ENCODE measurements around the gene WBP1L. TPM values are rescaled to one million over a fixed set of nuclear protein-coding genes. Genes with fewer than 3 reads are reported as not detected.

Gene WBP1L
- total and polyA plus RNA-seq, 2 of the 13 experiments (the other 11 are each of a cell fraction or from before 2014, with no cell fraction given), result 8.3 to 12.3 TPM

DNA sequence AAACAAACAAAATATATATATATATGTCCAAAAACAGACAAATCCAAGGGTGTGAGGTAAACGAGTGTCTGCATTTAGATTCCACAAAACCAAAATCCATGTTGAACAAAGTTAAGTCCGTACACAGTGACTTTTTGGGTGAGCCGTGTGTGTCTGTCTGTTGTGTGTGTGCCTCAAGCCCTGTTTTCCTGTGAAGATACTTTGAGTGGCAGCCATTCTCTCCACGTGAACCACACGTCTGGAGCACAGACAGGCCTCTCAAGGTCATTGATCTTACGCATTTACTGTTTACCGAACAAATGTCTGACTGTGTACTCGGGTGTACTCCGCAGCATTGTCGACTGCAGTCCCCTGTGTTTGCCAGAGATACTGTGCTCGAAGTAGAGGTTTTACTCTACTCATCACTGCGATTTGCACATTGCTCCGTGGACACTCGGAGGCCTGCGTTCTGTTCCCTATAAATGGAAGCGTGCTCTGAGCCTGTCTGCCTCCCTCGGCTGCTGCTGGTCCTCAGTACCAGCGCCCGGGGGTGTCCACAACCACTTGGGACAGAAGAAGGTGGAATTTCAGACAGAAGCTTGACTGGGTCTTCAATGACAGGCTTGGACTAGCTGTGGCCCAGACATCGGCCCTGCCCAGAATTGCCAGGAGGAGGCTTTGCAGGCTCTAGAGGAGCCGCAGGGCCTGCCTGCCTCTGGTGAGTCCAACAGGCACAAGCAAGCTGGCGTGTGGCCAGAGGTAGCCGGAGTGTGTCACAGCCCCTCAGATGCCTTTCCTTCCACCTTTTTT is 71.3 kb downstream of the WBP1L start (continued):
- TF ChIP-seq ZNF430 (CRISPR knock-in tag; IDR thresholded peaks at IDR 0.05) (0 out of 2 replicates have a peak, but pooled peaks have one; percentile 69), ZBTB20 (CRISPR knock-in tag; IDR thresholded peaks at IDR 0.05; ENCODE audit: borderline replicate concordance, low read depth) (0 out of 2 replicates have a peak, but pooled peaks have one; percentile 49), NR2C2 (CRISPR knock-in tag; IDR thresholded peaks at IDR 0.05; ENCODE audit: borderline replicate concordance) (peak; percentile 34; the same call in 1 of the 2 replicates), SNAPC2 (CRISPR knock-in tag; IDR thresholded peaks at IDR 0.05) (no peak), FOXA3 (CRISPR knock-in tag; IDR thresholded peaks at IDR 0.05) (peak; percentile 94), ZNF644 (CRISPR knock-in tag; IDR thresholded peaks at IDR 0.05; ENCODE audit: low read depth) (no peak), ZC3H4 (CRISPR knock-in tag; IDR thresholded peaks at IDR 0.05; ENCODE audit: borderline replicate concordance) (no peak), CREB1 (IDR thresholded peaks at IDR 0.05) (no peak), CREB1 (CRISPR knock-in tag; IDR thresholded peaks at IDR 0.05) (peak; percentile 68; the same call in 1 of the 2 replicates), MXD4 (CRISPR knock-in tag; IDR thresholded peaks at IDR 0.05) (peak; percentile 40; the same call in 1 of the 2 replicates), ZNF558 (CRISPR knock-in tag; IDR thresholded peaks at IDR 0.05; ENCODE audit: borderline replicate concordance) (peak; percentile 59; the same call in 1 of the 2 replicates), ARNTL (CRISPR knock-in tag; IDR thresholded peaks at IDR 0.05) (peak; percentile 94), SAP130 (CRISPR knock-in tag; IDR thresholded peaks at IDR 0.05; ENCODE audit: low read depth) (peak; percentile 84), ZNF605 (CRISPR knock-in tag; IDR thresholded peaks at IDR 0.05) (0 out of 2 replicates have a peak, but pooled peaks have one; percentile 38), HNF4G (IDR thresholded peaks at IDR 0.05; ENCODE audit: borderline replicate concordance, low read depth, low read length) (0 out of 2 replicates have a peak, but pooled peaks have one; percentile 33), HNF4G (CRISPR knock-in tag; IDR thresholded peaks at IDR 0.05; ENCODE audit: borderline replicate concordance, low read depth) (no peak), RFX1 (IDR thresholded peaks at IDR 0.05) (no peak), ZMYM4 (CRISPR knock-in tag; IDR thresholded peaks at IDR 0.05) (peak; percentile 65), CENPT (CRISPR knock-in tag; IDR thresholded peaks at IDR 0.05; ENCODE audit: low read depth) (no peak), ZSCAN25 (CRISPR knock-in tag; IDR thresholded peaks at IDR 0.05) (peak; percentile 62; the same call in 1 of the 2 replicates), FOXO1 (CRISPR knock-in tag; IDR thresholded peaks at IDR 0.05) (peak; percentile 85), SMC3 (IDR thresholded peaks at IDR 0.05; ENCODE audit: low read length) (0 out of 2 replicates have a peak, but pooled peaks have one; percentile 3), ZNF446 (CRISPR knock-in tag; IDR thresholded peaks at IDR 0.05) (no peak), ZNF205 (CRISPR knock-in tag; IDR thresholded peaks at IDR 0.05) (0 out of 2 replicates have a peak, but pooled peaks have one; percentile 40), ZNF24 (IDR thresholded peaks at IDR 0.05) (peak; percentile 6; the same call in 1 of the 2 replicates)
- TF ChIP-seq, protein P1, sequence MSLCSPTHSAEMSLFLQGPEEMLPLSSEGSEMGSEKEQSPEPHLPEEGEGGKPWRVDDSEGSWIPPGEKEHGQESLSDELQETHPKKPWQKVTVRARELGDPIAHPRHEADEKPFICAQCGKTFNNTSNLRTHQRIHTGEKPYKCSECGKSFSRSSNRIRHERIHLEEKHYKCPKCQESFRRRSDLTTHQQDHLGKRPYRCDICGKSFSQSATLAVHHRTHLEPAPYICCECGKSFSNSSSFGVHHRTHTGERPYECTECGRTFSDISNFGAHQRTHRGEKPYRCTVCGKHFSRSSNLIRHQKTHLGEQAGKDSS (CRISPR knock-in tag; IDR thresholded peaks at IDR 0.05; ENCODE audit: borderline replicate concordance, low read depth), result no peak
- TF ChIP-seq, protein P2, sequence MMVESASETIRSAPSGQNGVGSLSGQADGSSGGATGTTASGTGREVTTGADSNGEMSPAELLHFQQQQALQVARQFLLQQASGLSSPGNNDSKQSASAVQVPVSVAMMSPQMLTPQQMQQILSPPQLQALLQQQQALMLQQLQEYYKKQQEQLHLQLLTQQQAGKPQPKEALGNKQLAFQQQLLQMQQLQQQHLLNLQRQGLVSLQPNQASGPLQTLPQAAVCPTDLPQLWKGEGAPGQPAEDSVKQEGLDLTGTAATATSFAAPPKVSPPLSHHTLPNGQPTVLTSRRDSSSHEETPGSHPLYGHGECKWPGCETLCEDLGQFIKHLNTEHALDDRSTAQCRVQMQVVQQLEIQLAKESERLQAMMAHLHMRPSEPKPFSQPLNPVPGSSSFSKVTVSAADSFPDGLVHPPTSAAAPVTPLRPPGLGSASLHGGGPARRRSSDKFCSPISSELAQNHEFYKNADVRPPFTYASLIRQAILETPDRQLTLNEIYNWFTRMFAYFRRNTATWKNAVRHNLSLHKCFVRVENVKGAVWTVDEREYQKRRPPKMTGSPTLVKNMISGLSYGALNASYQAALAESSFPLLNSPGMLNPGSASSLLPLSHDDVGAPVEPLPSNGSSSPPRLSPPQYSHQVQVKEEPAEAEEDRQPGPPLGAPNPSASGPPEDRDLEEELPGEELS (CRISPR knock-in tag; IDR thresholded peaks at IDR 0.05), result peak; percentile 94
- TF ChIP-seq, protein P3, sequence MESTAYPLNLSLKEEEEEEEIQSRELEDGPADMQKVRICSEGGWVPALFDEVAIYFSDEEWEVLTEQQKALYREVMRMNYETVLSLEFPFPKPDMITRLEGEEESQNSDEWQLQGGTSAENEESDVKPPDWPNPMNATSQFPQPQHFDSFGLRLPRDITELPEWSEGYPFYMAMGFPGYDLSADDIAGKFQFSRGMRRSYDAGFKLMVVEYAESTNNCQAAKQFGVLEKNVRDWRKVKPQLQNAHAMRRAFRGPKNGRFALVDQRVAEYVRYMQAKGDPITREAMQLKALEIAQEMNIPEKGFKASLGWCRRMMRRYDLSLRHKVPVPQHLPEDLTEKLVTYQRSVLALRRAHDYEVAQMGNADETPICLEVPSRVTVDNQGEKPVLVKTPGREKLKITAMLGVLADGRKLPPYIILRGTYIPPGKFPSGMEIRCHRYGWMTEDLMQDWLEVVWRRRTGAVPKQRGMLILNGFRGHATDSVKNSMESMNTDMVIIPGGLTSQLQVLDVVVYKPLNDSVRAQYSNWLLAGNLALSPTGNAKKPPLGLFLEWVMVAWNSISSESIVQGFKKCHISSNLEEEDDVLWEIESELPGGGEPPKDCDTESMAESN (CRISPR knock-in tag; conservative IDR thresholded peaks at IDR 0.05), result peak; percentile 87; the same call in 1 of the 2 replicates
